ENCODE data around the gene ACTR10.

DNA sequence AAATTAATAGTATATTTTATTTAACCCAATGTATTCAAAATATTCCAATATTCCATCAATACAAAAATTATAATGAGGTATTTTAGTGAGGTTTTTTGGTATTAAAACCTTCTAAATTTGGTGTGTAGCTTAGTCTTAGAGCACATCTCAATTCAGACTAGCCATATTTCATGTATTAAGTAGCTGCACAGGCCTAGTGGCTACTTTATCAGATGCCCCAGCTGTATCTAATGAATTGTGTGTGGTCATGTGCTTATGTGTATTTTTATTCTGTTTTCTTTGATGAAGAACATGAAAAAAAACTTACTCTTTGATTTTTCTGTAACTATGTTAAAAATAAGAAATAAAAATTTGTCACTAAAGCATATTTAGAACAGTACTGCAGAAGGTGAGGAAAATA, 13.2 kb downstream of the ACTR10 start:
- TF ChIP-seq CTCF (IDR thresholded peaks at IDR 0.05) (no peak), POLR2A (IDR thresholded peaks at IDR 0.05) (no peak)
